Panc1 (cell line): ENCODE results near the gene MAPRE2.

ENCODE experiments used
- POLR2AphosphoS5 ChIP-seq: IDR thresholded peaks from 2 replicates; pipeline ENCODE4 v1.6.1; 2012; ENCODE audit warnings: mild to moderate bottlenecking, low read depth, low read length, moderate library complexity
- REST ChIP-seq, 2 experiments: IDR thresholded peaks; 2 replicates each; pipeline ENCODE4 v1.6.1; 2011 to 2012; ENCODE audit warnings: low read depth in 2 of 2, control low read depth in 1 of 2, low read length in 1 of 2, mild to moderate bottlenecking in 1 of 2, moderate library complexity in 1 of 2; ENCODE audit not compliant: insufficient read depth in 1 of 2
- SIN3A ChIP-seq: IDR thresholded peaks from 2 replicates; pipeline ENCODE4 v1.6.1; 2012; ENCODE audit warnings: low read depth, mild to moderate bottlenecking, low read length, moderate library complexity, borderline replicate concordance; ENCODE audit not compliant: insufficient read depth
- TCF7L2 ChIP-seq: IDR thresholded peaks from 2 replicates; pipeline ENCODE4 v1.6.1; 2011; ENCODE audit warnings: mild to moderate bottlenecking, low read depth, low read length, inconsistent platforms
- TF ChIP-seq, protein P1 (sequence below): fragments of 450-650 bp; IDR thresholded peaks from 2 replicates; pipeline ENCODE4 v1.5.1; 2017; ENCODE audit warnings: mild to moderate bottlenecking

DNA sequence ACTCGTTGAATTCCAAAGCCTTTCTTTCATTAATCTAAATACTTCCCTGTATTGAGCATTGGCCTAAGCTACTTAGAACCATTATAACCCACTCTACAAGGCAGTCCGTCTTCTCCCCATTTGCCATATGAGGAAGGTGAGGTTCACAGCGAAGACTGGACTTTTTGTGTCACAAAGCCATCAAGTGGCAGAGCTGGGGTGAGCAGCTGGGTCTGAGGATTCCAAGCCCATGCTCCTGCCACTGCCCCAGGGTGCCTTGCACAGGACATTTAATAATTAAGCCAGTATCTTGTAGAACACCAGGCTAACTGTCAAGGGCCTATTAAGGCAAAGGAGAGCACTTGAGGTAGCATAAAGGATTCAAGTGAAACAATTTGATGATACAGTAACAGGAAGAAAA lies 130.8 kb downstream of the MAPRE2 start:
- TF ChIP-seq, protein P1, sequence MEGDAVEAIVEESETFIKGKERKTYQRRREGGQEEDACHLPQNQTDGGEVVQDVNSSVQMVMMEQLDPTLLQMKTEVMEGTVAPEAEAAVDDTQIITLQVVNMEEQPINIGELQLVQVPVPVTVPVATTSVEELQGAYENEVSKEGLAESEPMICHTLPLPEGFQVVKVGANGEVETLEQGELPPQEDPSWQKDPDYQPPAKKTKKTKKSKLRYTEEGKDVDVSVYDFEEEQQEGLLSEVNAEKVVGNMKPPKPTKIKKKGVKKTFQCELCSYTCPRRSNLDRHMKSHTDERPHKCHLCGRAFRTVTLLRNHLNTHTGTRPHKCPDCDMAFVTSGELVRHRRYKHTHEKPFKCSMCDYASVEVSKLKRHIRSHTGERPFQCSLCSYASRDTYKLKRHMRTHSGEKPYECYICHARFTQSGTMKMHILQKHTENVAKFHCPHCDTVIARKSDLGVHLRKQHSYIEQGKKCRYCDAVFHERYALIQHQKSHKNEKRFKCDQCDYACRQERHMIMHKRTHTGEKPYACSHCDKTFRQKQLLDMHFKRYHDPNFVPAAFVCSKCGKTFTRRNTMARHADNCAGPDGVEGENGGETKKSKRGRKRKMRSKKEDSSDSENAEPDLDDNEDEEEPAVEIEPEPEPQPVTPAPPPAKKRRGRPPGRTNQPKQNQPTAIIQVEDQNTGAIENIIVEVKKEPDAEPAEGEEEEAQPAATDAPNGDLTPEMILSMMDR, result no peak
- TF ChIP-seq POLR2AphosphoS5 (no peak), SIN3A (no peak), TCF7L2 (no peak), REST (IDR thresholded peaks at IDR 0.05; ENCODE audit: insufficient read depth in 1 of 2, low read depth in 2 of 2, low read length in 1 of 2) (no peak)
